MCF 10A (cell line): ENCODE data around the gene SMIM14. TPM values are rescaled to one million over a fixed set of nuclear protein-coding genes. Genes with fewer than 3 reads are reported as not detected.
"Not testable (repeated sequence)": the region's sequence is repeated elsewhere in the genome, so short reads cannot be mapped to it uniquely, and the experiment has no call there.

Experiments
- BruUV-seq: library from RNA; stranded (reverse); fragments of 400-500 nt; replicated peaks from 2 replicates; lab custom pipeline; 2021; lab: Mats Ljungman, UMichigan
- CTCF ChIA-PET: fragments of 300-600 bp; sonication (Branson Sonifier 250); formaldehyde crosslinking; extraction: SDS; loops from one replicate; lab custom pipeline; 2021; ENCODE audit warnings: antibody characterized with exemption, inconsistent platforms; lab: Yijun Ruan, JAX
- POLR2A ChIA-PET: fragments of 300-600, 350-650 bp; sonication (Branson Sonifier 250); formaldehyde crosslinking; extraction: SDS; loops from one replicate; lab custom pipeline; 2020; ENCODE audit warnings: antibody characterized with exemption, inconsistent platforms; lab: Yijun Ruan, JAX
- DNase-seq: peaks from one replicate; pipeline ENCODE4 v3.0.0-alpha.2; 2018; ENCODE audit not compliant: unreplicated experiment
- H3K27ac Mint-ChIP-seq: one replicate; pipeline ENCODE4 v1.8.0; 2022; ENCODE audit warnings: mild to moderate bottlenecking, low read depth, mixed read lengths; ENCODE audit not compliant: unreplicated experiment
- H3K27me3 Mint-ChIP-seq: one replicate; pipeline ENCODE4 v1.8.0; 2022; ENCODE audit warnings: mixed read lengths; ENCODE audit not compliant: insufficient read depth, unreplicated experiment
- H3K36me3 Mint-ChIP-seq: one replicate; pipeline ENCODE4 v1.8.0; 2022; ENCODE audit warnings: mild to moderate bottlenecking, moderate library complexity, mixed read lengths; ENCODE audit not compliant: insufficient read depth, unreplicated experiment
- H3K4me1 Mint-ChIP-seq: one replicate; pipeline ENCODE4 v1.8.0; 2022; ENCODE audit warnings: mixed read lengths; ENCODE audit not compliant: insufficient read depth, unreplicated experiment
- H3K4me3 Mint-ChIP-seq: one replicate; pipeline ENCODE4 v1.8.0; 2022; ENCODE audit warnings: mild to moderate bottlenecking, moderate library complexity, mixed read lengths; ENCODE audit not compliant: unreplicated experiment
- H3K9me3 Mint-ChIP-seq: one replicate; pipeline ENCODE4 v1.8.0; 2022; ENCODE audit warnings: mixed read lengths; ENCODE audit not compliant: unreplicated experiment
- CTCF ChIP-seq: fragments of 200-600 bp; IDR thresholded peaks from one replicate; pipeline ENCODE4 v1.8.0; 2022; ENCODE audit warnings: antibody characterized with exemption, mild to moderate bottlenecking; ENCODE audit not compliant: unreplicated experiment
- intact Hi-C: fragments of 100-400 bp; cut with micrococcal nuclease; formaldehyde crosslinking; loops from 2 replicates; pipeline ENCODE4 v1.14.1; 2022
- total RNA-seq: library from RNA; stranded (reverse); gene quantifications from 2 replicates; pipeline ENCODE4 v1.2.3, GENCODE V29; 2022

SMIM14 gene
- total RNA-seq, 1 experiment from 2014 or later: 27.3 TPM

- Mint-ChIP-seq H3K27ac (no peak overlapping the region), H3K4me1 (peaks cover 5% of the 10 kb centered on the region), H3K27me3 (no peaks in the 10 kb centered on the region), H3K36me3 (peaks cover 6% of the 10 kb centered on the region), H3K9me3 (no peaks in the 10 kb centered on the region), H3K4me3 (no peak overlapping the region)
- TF ChIP-seq CTCF: no peak
- ChIA-PET POLR2A (interaction anchor here (1.0 kb wide), 2 partner anchors 15 to 21 kb away, joined by 3 to 7 read pairs; no protein-coding TSS in a partner anchor), CTCF (interaction anchor here (1.6 kb wide), 1 partner anchor 89 kb away, joined by 3 read pairs; the partner anchor contains the start of gene UGDH)
- no TSS peak for BruUV-seq
- intact Hi-C loops: no loop called here
- no peak for DNase-seq
These were observed 22.0 kb downstream of the SMIM14 start for GRCh38 chr4:39616651-39617050.

DNA sequence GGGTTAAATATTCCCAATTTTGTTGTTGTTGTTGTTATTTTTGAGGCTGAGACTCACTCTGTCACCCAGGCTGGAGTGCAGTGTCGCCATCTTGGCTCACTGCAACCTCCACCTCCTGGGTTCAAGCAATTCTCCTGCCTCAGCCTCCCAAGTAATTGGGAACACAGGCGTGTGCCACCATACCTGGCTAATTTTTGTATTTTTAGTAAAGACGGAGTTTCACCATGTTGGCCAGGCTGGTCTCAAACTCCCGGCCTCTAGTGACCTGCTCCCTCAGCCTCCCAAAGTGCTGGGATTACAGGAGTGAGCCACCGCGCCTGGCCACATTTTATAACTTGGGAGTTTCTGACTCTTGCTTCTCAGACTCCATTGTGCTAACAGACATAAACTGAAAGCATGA lies 22.6 kb downstream of the SMIM14 start:
- ChIA-PET CTCF (interaction anchor here (1.6 kb wide), 1 partner anchor 89 kb away, joined by 3 read pairs; the partner anchor contains the start of gene UGDH), POLR2A (interaction anchor here (1.0 to 2.0 kb wide), 2 partner anchors 22 kb away, joined by 7 to 11 read pairs; partner anchors contain the start of gene SMIM14)
- intact Hi-C loops, BruUV-seq, H3K9me3 Mint-ChIP-seq, H3K36me3 Mint-ChIP-seq, H3K27ac Mint-ChIP-seq, H3K27me3 Mint-ChIP-seq, H3K4me3 Mint-ChIP-seq, H3K4me1 Mint-ChIP-seq, DNase-seq: not testable (repeated sequence)

GRCh38 chr4:39614487-39615162 lies 24.0 kb downstream of the SMIM14 start:
- CTCF ChIA-PET: interaction anchor here (0.6 kb wide), 2 partner anchors 77 to 136 kb away, joined by 3 read pairs; no protein-coding TSS in a partner anchor
- intact Hi-C loops: no loop called here
- DNase-seq: peak; percentile 70
- peaks cover 5% of the 10 kb centered on the region for H3K4me1 Mint-ChIP-seq
- POLR2A ChIA-PET: interaction anchor here (0.9 to 2.0 kb wide), 3 partner anchors 20 to 87 kb away, joined by 3 to 11 read pairs (median 3); partner anchors contain the start of genes SMIM14 and UGDH
- no peaks in the 10 kb centered on the region for H3K27me3 Mint-ChIP-seq
- H3K27ac Mint-ChIP-seq: no peak overlapping the region
- BruUV-seq: no TSS peak
- TF ChIP-seq CTCF: no peak
- no peaks in the 10 kb centered on the region for H3K9me3 Mint-ChIP-seq
- no peak overlapping the region for H3K4me3 Mint-ChIP-seq
- H3K36me3 Mint-ChIP-seq: peaks cover 6% of the 10 kb centered on the region

DNA sequence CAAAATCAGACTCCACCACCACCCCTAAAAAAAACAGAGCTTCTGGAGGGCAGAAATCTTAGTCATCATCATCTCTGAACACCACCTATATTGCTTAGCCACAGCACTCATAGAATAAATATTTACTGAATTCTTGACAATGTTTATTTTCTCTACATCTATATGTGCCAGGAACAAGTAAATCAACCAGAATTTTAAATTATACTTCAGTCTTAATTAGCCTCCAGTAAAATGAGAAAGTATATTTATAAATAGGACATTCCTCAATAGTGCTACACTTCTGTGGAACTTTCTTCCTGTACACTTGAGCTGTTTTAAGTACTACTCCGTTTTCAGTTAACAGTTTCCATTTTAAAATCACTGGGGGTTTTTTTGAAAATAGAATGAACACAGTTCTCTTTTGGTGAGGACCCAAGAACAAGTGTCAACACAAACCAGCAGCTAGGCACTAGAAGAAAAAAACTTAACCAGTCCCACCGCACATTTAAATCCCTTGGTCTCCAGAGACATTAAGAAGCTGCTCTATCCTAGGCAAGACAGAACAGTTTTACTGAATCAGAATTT lies 25.5 kb downstream of the SMIM14 start:
- H3K4me3 Mint-ChIP-seq: no peak overlapping the region
- no peak for TF ChIP-seq CTCF
- peaks cover 6% of the 10 kb centered on the region for H3K36me3 Mint-ChIP-seq
- intact Hi-C loops: no loop called here
- peaks cover 12% of the 10 kb centered on the region for H3K4me1 Mint-ChIP-seq
- BruUV-seq: no TSS peak
- no peaks in the 10 kb centered on the region for H3K9me3 Mint-ChIP-seq
- H3K27ac Mint-ChIP-seq: peak overlapping the region; percentile 49
- no peaks in the 10 kb centered on the region for H3K27me3 Mint-ChIP-seq
- CTCF ChIA-PET: interaction anchor here (1.4 kb wide), 1 partner anchor 8 kb away, joined by 3 read pairs; no protein-coding TSS in a partner anchor
- no peak for DNase-seq
- POLR2A ChIA-PET: interaction anchor here (0.6 to 1.4 kb wide), 5 partner anchors 25 to 274 kb away, joined by 3 to 7 read pairs (median 4); partner anchors contain the start of genes LIAS and SMIM14
